ENCODE measurements around the gene PLVAP.

PLVAP gene

DNA sequence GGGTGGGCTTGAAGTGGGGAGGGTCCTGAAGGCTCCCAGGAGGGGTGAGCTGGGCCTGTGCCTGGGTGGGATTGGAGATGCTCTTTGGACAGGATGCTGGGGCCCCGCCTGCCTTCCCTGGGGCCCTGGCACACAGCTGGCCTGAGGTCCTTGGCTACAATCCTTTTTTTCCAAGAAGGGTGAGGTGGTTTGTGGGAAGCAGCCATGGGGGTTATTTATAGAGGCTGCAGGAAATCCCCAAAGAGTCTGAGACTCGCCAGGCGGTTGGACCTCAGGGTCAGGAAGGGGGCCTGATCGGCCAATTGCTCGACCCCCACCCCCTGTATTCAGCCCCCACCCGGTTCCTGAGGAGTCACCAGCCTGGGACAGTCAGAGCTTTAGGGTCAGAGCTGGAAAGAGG lies 29.8 kb downstream of the PLVAP start:
- Histone ChIP-seq H3K27ac (ENCODE audit: low read depth, low read length) (peak overlapping the region; percentile 62), H3K4me1 (ENCODE audit: control insufficient read depth in 5 of 5, insufficient read depth in 5 of 5, low read length in 5 of 5) (peaks cover 4 to 53% (median 25%) of the 10 kb centered on the region in 5 donors), H3K36me3 (ENCODE audit: control insufficient read depth in 5 of 5, insufficient read depth in 5 of 5, low read length in 5 of 5) (peaks cover 0 to 4% (median 0%) of the 10 kb centered on the region in 5 donors), H3K27me3 (ENCODE audit: control insufficient read depth in 5 of 5, insufficient read depth in 4 of 5, low read length in 5 of 5) (peaks cover 0 to 21% (median 6%) of the 10 kb centered on the region in 5 donors), H3K9ac (ENCODE audit: low read length in 5 of 5) (peak overlapping the region in 1 of 5 donors; percentile 12), H3K4me3 (ENCODE audit: low read depth in 1 of 5, low read length in 5 of 5) (no peak overlapping the region), H3K9me3 (ENCODE audit: control insufficient read depth in 5 of 5, low read length in 5 of 5) (no peaks in the 10 kb centered on the region)

DNA sequence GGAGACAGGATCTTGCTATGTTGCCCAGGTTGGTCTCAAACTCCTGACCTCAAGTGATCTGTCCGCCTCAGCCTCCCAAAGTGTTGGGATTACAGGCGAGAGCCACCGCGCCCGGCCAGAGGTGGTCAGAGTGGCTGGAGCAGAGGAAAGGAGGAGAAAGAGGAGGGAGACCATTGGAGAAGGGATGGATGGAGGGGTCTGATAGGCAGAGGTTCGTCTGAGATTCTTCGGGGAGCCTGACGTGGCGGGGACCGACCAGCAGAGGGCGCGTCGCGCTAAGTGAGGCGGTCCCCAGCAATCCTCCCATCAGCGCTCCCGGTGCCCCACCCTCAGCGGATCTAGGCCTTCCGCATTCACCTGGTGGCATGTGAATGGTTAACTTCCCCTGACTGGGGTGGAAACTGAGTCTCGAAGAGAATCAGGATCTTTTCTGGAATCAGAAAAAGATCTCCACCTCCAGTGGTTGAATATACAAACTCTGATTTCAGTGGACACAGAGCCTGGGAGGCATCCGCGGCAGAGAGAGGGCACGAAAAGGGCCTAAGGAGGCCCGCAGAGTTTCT lies 31.0 kb downstream of the PLVAP start:
- H3K9me3 ChIP-seq (ENCODE audit: control insufficient read depth in 5 of 5, low read length in 5 of 5) = no peaks in the 10 kb centered on the region
- H3K27me3 ChIP-seq (ENCODE audit: control insufficient read depth in 5 of 5, insufficient read depth in 4 of 5, low read length in 5 of 5) = peaks cover 0 to 14% (median 6%) of the 10 kb centered on the region in 5 donors
- H3K4me3 ChIP-seq (ENCODE audit: low read depth in 1 of 5, low read length in 5 of 5) = no peak overlapping the region
- H3K9ac ChIP-seq (ENCODE audit: low read length in 5 of 5) = no peak overlapping the region
- peaks cover 4 to 42% (median 25%) of the 10 kb centered on the region in 5 donors for H3K4me1 ChIP-seq (ENCODE audit: control insufficient read depth in 5 of 5, insufficient read depth in 5 of 5, low read length in 5 of 5)
- H3K27ac ChIP-seq (ENCODE audit: low read depth, low read length) = no peak overlapping the region
- peaks cover 0 to 10% (median 3%) of the 10 kb centered on the region in 5 donors for H3K36me3 ChIP-seq (ENCODE audit: control insufficient read depth in 5 of 5, insufficient read depth in 5 of 5, low read length in 5 of 5)

DNA sequence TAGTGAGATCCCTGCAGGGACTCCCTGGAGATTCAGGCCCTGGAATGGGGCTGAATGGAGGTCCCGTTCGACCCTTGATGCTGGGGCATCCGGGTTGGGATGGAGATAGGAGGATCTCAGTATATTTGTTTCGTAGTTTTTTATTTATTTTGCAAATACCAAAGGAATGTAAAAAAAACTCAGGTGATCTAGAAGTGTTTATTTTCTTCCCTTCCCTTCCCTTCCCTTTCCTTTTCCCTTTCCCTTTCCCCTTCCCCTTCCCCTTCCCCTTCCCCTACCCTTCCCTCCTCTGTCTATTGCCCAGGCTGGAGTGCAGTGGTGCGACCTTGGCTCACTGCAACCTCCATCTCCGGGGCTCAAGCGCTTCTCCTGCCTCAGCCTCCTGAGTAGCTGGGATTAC lies 35.3 kb downstream of the PLVAP start:
- Histone ChIP-seq H3K36me3 (ENCODE audit: control insufficient read depth in 5 of 5, insufficient read depth in 5 of 5, low read length in 5 of 5) (peaks cover 0 to 17% (median 5%) of the 10 kb centered on the region in 5 donors), H3K9me3 (ENCODE audit: control insufficient read depth in 5 of 5, low read length in 5 of 5) (no peaks in the 10 kb centered on the region), H3K4me1 (ENCODE audit: control insufficient read depth in 5 of 5, insufficient read depth in 5 of 5, low read length in 5 of 5) (peaks cover 0 to 28% (median 19%) of the 10 kb centered on the region in 5 donors), H3K27me3 (ENCODE audit: control insufficient read depth in 5 of 5, insufficient read depth in 4 of 5, low read length in 5 of 5) (no peaks in the 10 kb centered on the region), H3K27ac (ENCODE audit: low read depth, low read length) (no peak overlapping the region), H3K4me3 (ENCODE audit: low read depth in 1 of 5, low read length in 5 of 5) (no peak overlapping the region), H3K9ac (ENCODE audit: low read length in 5 of 5) (no peak overlapping the region)

DNA sequence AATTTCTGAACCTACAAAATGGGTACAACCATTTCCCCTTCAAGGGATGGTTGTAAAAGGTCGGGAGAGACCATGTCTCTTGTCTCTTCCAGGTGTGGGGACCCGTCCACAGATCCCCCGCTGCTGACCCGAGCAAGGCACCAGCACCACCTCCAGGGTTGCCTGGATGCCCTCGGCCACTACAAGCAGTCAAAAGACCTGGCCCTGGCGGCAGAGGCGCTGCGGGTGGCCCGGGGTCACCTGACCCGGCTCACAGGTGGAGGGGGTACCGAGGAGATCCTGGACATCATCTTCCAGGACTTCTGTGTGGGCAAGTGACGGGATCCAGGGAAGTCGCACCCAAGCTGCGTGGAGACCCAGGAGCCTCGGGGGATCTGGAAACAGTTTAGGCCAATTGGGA lies 35.8 kb downstream of the PLVAP start:
- H3K4me1 ChIP-seq (ENCODE audit: control insufficient read depth in 5 of 5, insufficient read depth in 5 of 5, low read length in 5 of 5) = peaks cover 0 to 27% (median 20%) of the 10 kb centered on the region in 5 donors
- no peak overlapping the region for H3K4me3 ChIP-seq (ENCODE audit: low read depth in 1 of 5, low read length in 5 of 5)
- no peaks in the 10 kb centered on the region for H3K27me3 ChIP-seq (ENCODE audit: control insufficient read depth in 5 of 5, insufficient read depth in 4 of 5, low read length in 5 of 5)
- no peak overlapping the region for H3K9ac ChIP-seq (ENCODE audit: low read length in 5 of 5)
- H3K36me3 ChIP-seq (ENCODE audit: control insufficient read depth in 5 of 5, insufficient read depth in 5 of 5, low read length in 5 of 5) = peaks cover 0 to 17% (median 5%) of the 10 kb centered on the region in 5 donors
- H3K9me3 ChIP-seq (ENCODE audit: control insufficient read depth in 5 of 5, low read length in 5 of 5) = no peaks in the 10 kb centered on the region
- no peak overlapping the region for H3K27ac ChIP-seq (ENCODE audit: low read depth, low read length)

DNA sequence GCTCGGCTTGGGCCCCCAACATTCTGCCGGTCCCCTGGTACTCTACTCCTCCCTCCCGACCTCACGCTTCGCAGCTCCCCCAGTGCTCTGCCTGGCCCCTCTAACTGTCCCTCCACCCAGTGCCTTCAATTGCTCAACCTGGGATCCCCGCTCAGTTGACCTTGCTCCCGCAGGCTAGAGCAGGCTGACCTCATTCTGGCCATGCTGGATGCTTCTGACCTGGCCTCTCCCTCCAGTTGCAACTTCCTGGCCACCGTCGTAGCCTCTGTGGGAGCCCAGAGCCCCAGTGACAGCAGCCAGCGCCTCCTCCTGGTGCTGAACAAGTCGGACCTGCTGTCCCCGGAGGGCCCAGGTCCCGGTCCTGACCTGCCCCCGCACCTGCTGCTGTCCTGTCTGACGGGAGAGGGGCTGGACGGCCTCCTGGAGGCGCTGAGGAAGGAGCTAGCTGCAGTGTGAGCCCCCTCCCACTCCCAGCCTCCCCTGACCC lies 36.2 kb downstream of the PLVAP start:
- H3K36me3 ChIP-seq (ENCODE audit: control insufficient read depth in 5 of 5, insufficient read depth in 5 of 5, low read length in 5 of 5) = peaks cover 0 to 17% (median 5%) of the 10 kb centered on the region in 5 donors
- peaks cover 0 to 27% (median 20%) of the 10 kb centered on the region in 5 donors for H3K4me1 ChIP-seq (ENCODE audit: control insufficient read depth in 5 of 5, insufficient read depth in 5 of 5, low read length in 5 of 5)
- H3K9me3 ChIP-seq (ENCODE audit: control insufficient read depth in 5 of 5, low read length in 5 of 5) = no peaks in the 10 kb centered on the region
- H3K27ac ChIP-seq (ENCODE audit: low read depth, low read length) = no peak overlapping the region
- no peaks in the 10 kb centered on the region for H3K27me3 ChIP-seq (ENCODE audit: control insufficient read depth in 5 of 5, insufficient read depth in 4 of 5, low read length in 5 of 5)
- H3K4me3 ChIP-seq (ENCODE audit: low read depth in 1 of 5, low read length in 5 of 5) = no peak overlapping the region
- no peak overlapping the region for H3K9ac ChIP-seq (ENCODE audit: low read length in 5 of 5)

DNA sequence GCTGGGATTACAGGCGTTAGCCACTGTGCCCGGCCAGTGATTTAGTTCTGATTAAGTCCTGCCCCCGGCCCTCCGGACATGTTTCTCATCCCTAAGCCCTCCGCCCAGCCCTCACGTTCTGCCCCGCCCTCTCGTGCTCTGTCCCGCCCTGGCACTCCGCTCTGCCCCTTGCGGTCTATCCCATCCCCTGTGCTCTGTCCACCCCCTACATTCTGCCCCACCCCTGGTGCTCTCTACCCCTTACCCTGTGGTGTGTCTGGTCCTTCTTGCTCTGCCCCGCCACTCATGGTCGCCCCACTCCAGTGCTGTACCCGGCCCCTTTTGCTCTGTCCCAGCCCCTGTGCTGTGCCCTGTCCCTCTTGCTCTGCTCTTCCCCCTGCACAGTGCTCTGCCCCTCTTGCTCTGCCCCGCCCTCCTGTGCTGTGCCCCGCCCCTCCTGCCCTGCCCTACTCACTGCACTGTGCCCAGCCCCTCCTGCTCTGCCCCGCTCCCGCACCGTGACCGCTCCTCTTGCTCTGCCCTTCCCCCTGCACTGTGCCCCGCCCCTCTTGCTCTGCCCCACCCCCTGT lies 36.8 kb downstream of the PLVAP start:
- H3K9me3 ChIP-seq (ENCODE audit: control insufficient read depth in 5 of 5, low read length in 5 of 5) = no peaks in the 10 kb centered on the region
- no peak overlapping the region for H3K9ac ChIP-seq (ENCODE audit: low read length in 5 of 5)
- no peaks in the 10 kb centered on the region for H3K27me3 ChIP-seq (ENCODE audit: control insufficient read depth in 5 of 5, insufficient read depth in 4 of 5, low read length in 5 of 5)
- H3K27ac ChIP-seq (ENCODE audit: low read depth, low read length) = no peak overlapping the region
- H3K4me3 ChIP-seq (ENCODE audit: low read depth in 1 of 5, low read length in 5 of 5) = no peak overlapping the region
- H3K4me1 ChIP-seq (ENCODE audit: control insufficient read depth in 5 of 5, insufficient read depth in 5 of 5, low read length in 5 of 5) = peaks cover 0 to 32% (median 24%) of the 10 kb centered on the region in 5 donors
- H3K36me3 ChIP-seq (ENCODE audit: control insufficient read depth in 5 of 5, insufficient read depth in 5 of 5, low read length in 5 of 5) = peaks cover 0 to 17% (median 5%) of the 10 kb centered on the region in 5 donors

DNA sequence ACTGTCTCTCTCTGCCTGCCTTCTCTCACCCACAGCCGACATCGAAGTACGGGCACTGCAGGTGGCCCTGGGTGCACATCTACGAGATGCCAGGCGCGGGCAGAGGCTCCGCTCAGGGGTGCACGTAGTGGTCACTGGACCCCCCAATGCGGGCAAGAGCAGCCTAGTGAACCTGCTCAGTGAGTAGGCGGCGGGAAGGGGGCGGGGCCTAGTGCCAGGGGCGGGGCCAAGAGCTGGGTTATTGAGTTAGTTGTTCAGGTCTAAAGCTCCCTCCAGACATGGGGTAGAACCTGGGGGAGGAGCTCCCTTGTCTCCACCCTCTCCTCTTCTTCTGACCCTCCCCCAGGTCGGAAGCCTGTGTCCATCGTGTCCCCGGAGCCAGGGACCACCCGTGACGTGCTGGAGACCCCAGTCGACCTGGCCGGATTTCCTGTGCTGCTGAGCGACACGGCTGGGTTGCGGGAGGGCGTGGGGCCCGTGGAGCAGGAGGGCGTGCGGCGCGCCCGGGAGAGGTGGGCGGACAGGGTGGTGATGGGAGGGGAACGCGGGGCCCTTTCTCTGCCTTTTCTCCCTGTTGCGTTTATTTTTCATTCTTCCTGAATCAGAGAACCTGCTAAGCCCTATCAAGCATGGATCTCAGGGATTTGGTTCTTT lies 37.9 kb downstream of the PLVAP start:
- Histone ChIP-seq H3K4me3 (ENCODE audit: low read depth in 1 of 5, low read length in 5 of 5) (no peak overlapping the region), H3K9me3 (ENCODE audit: control insufficient read depth in 5 of 5, low read length in 5 of 5) (no peaks in the 10 kb centered on the region), H3K36me3 (ENCODE audit: control insufficient read depth in 5 of 5, insufficient read depth in 5 of 5, low read length in 5 of 5) (peaks cover 0 to 17% (median 5%) of the 10 kb centered on the region in 5 donors), H3K27ac (ENCODE audit: low read depth, low read length) (no peak overlapping the region), H3K9ac (ENCODE audit: low read length in 5 of 5) (no peak overlapping the region), H3K4me1 (ENCODE audit: control insufficient read depth in 5 of 5, insufficient read depth in 5 of 5, low read length in 5 of 5) (peaks cover 3 to 43% (median 32%) of the 10 kb centered on the region in 5 donors), H3K27me3 (ENCODE audit: control insufficient read depth in 5 of 5, insufficient read depth in 4 of 5, low read length in 5 of 5) (no peaks in the 10 kb centered on the region)

DNA sequence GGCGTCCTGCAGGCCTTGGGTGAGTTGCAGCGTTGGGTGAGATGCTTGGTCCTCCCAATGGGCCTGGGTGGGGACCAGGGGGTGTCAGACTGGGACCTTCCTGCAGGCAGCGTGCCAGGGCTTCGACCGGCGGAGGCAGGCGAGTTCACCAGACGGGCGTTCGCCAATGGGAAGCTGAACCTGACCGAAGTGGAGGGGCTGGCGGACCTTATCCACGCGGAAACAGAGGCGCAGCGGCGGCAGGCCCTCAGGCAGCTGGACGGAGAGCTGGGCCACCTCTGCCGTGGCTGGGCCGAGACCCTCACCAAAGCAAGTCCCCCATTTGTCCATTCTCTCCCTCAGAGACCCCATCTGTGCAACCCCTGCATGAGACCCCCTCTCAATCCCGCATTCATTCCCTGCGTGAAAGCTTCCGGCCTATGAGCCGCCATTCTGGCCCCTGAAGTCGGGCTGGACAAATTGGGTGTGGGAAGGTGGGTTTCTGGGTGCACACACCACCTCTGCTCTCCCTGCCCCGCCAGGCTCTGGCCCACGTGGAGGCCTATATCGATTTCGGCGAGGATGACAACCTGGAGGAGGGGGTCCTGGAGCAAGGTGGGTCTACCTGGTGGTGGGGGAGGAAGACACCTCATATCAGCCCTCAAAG lies 38.6 kb downstream of the PLVAP start:
- Histone ChIP-seq H3K4me3 (ENCODE audit: low read depth in 1 of 5, low read length in 5 of 5) (peak overlapping the region in 3 of 5 donors; percentile 88 to 96 (median 94)), H3K27ac (ENCODE audit: low read depth, low read length) (no peak overlapping the region), H3K4me1 (ENCODE audit: control insufficient read depth in 5 of 5, insufficient read depth in 5 of 5, low read length in 5 of 5) (peaks cover 3 to 49% (median 38%) of the 10 kb centered on the region in 5 donors), H3K27me3 (ENCODE audit: control insufficient read depth in 5 of 5, insufficient read depth in 4 of 5, low read length in 5 of 5) (no peaks in the 10 kb centered on the region), H3K9ac (ENCODE audit: low read length in 5 of 5) (peak overlapping the region in 1 of 5 donors; percentile 93), H3K36me3 (ENCODE audit: control insufficient read depth in 5 of 5, insufficient read depth in 5 of 5, low read length in 5 of 5) (peaks cover 0 to 17% (median 5%) of the 10 kb centered on the region in 5 donors), H3K9me3 (ENCODE audit: control insufficient read depth in 5 of 5, low read length in 5 of 5) (no peaks in the 10 kb centered on the region)

DNA sequence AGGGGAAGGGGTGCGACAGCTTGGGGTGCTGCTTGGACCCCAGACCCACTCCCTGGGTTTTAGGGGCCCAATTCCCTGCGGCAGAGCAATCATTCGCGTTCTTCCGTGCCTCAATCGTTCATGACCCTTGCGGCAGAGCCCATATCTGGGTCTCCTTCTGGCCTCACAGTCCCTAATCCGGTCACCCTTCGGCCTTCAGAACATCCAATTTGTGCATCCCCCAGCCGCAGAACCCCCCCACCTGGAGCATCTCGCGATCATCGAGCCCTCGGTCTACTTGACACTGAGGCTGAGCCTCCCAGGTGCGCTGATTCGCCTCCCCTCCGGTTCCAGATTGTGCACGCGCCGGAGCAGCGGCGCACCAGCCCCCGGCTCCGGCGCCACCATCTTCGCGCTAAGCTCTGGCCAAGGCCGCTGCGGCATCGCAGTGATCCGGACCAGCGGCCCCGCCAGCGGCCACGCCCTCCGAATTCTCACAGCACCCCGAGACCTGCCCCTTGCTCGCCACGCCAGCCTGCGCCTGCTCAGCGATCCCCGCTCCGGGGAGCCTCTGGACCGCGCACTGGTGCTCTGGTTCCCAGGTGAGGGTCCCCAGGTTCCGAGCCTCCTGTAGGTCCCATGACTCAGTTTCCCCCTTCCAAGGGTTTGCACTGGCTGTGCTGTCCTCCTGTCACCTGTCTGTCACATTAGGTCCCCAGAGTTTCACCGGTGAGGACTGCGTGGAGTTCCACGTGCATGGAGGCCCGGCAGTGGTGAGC lies 39.3 kb downstream of the PLVAP start:
- Histone ChIP-seq H3K4me1 (ENCODE audit: control insufficient read depth in 5 of 5, insufficient read depth in 5 of 5, low read length in 5 of 5) (peaks cover 3 to 54% (median 42%) of the 10 kb centered on the region in 5 donors), H3K27ac (ENCODE audit: low read depth, low read length) (peak overlapping the region; percentile 95), H3K9me3 (ENCODE audit: control insufficient read depth in 5 of 5, low read length in 5 of 5) (no peaks in the 10 kb centered on the region), H3K27me3 (ENCODE audit: control insufficient read depth in 5 of 5, insufficient read depth in 4 of 5, low read length in 5 of 5) (no peaks in the 10 kb centered on the region), H3K9ac (ENCODE audit: low read length in 5 of 5) (peak overlapping the region in 4 of 5 donors; percentile 63 to 93 (median 84)), H3K4me3 (ENCODE audit: low read depth in 1 of 5, low read length in 5 of 5) (peak overlapping the region; percentile 88 to 96 (median 94)), H3K36me3 (ENCODE audit: control insufficient read depth in 5 of 5, insufficient read depth in 5 of 5, low read length in 5 of 5) (peaks cover 0 to 17% (median 5%) of the 10 kb centered on the region in 5 donors)

Data from subcutaneous abdominal adipose tissue (tissue), 5 donors.